ENCODE measurements around the gene MAMSTR.

The MAMSTR gene

DNA sequence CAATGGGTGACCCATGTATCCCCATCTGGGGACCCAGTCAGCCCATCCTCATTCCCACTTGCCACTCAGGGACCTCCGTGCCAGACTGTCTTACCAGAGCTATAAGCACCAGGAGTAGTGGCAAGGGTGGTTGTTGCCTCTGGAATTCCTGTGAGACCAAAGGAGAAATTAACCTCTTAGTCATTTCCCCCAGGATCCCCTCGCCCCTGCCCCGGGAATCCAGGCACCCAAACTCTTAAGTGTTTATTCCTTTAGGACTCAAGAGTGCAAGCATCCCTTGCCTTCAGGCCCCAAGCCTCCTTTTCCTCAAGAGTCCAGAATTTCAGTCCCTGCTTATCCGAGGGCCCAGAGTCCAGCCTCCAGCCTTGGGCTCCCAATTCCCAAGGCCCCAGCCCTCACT is 55.9 kb downstream of the MAMSTR start:
- Histone ChIP-seq H3K27me3 (ENCODE audit: insufficient read depth, poor library complexity, severe bottlenecking) (no peaks in the 10 kb centered on the region), H3K27ac (ENCODE audit: poor library complexity, severe bottlenecking) (no peak overlapping the region)
- ATAC-seq (ENCODE audit: low read depth), result no peak

More for the DNA sequence above, 55.9 kb downstream of the MAMSTR start:
- TF ChIP-seq, protein P1, sequence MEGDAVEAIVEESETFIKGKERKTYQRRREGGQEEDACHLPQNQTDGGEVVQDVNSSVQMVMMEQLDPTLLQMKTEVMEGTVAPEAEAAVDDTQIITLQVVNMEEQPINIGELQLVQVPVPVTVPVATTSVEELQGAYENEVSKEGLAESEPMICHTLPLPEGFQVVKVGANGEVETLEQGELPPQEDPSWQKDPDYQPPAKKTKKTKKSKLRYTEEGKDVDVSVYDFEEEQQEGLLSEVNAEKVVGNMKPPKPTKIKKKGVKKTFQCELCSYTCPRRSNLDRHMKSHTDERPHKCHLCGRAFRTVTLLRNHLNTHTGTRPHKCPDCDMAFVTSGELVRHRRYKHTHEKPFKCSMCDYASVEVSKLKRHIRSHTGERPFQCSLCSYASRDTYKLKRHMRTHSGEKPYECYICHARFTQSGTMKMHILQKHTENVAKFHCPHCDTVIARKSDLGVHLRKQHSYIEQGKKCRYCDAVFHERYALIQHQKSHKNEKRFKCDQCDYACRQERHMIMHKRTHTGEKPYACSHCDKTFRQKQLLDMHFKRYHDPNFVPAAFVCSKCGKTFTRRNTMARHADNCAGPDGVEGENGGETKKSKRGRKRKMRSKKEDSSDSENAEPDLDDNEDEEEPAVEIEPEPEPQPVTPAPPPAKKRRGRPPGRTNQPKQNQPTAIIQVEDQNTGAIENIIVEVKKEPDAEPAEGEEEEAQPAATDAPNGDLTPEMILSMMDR (IDR thresholded peaks at IDR 0.05; ENCODE audit: poor library complexity, severe bottlenecking), result no peak
- Histone ChIP-seq H3K4me1 (ENCODE audit: insufficient read depth, poor library complexity, severe bottlenecking) (peaks cover 3% of the 10 kb centered on the region), H3K4me3 (ENCODE audit: severe bottlenecking) (no peak overlapping the region), H3K36me3 (ENCODE audit: low read depth) (no peaks in the 10 kb centered on the region), H3K9me3 (ENCODE audit: severe bottlenecking) (no peaks in the 10 kb centered on the region)
- no peak for DNase-seq (ENCODE audit: low spot score)

All from RWPE2 (cell line).